ENCODE measurements around the gene RASGEF1B. TPM values are rescaled to one million over a fixed set of nuclear protein-coding genes. Genes with fewer than 3 reads are reported as not detected.
A peak's percentile ranks its signal among the peaks of the same experiment; 100 is the strongest.

The RASGEF1B gene
- total RNA-seq, 2 experiments from 2014 or later: 5.7 to 12.6 TPM

- Histone ChIP-seq H2AFZ (ENCODE audit: low read length) (peak overlapping the region; percentile 29; the same call in 1 of the 2 replicates), H4K20me1 (ENCODE audit: insufficient read depth, low read length) (no peaks in the 10 kb centered on the region), H3K79me2 (ENCODE audit: insufficient read depth, low read depth, low read length) (no peaks in the 10 kb centered on the region), H3K9me3 (ENCODE audit: low read length) (no peaks in the 10 kb centered on the region), H3K9me2 (ENCODE audit: insufficient read depth, low read length) (no peaks in the 10 kb centered on the region), H3K4me3 (ENCODE audit: low read depth, low read length, poor library complexity, severe bottlenecking) (no peak overlapping the region), H3K27ac (ENCODE audit: low read depth, low read length, poor library complexity, severe bottlenecking) (no peak overlapping the region), H3K4me1 (ENCODE audit: insufficient read depth, low read length, poor library complexity, severe bottlenecking) (peaks cover 34% of the 10 kb centered on the region), H3K4me2 (ENCODE audit: low read length) (no peak overlapping the region), H3K36me3 (ENCODE audit: insufficient read depth, low read length) (no peaks in the 10 kb centered on the region)
- no TSS peak for BruUV-seq (replicated peaks)
- TF ChIP-seq EZH2phosphoT487 (IDR thresholded peaks at IDR 0.05; ENCODE audit: borderline replicate concordance, low read depth, low read length) (no peak), CTCF (conservative IDR thresholded peaks at IDR 0.05; ENCODE audit: low read length) (no peak)
- ChIA-PET CTCF (ENCODE audit: unreplicated experiment) (no interaction called here), POLR2A (interaction anchor here (0.6 to 1.1 kb wide), 4 partner anchors 11 to 99 kb away, joined by 3 to 4 read pairs (median 3); no protein-coding TSS in a partner anchor)
- intact Hi-C loops (cut with micrococcal nuclease; ENCODE audit: unreplicated experiment): no loop called here
- DNase-seq (ENCODE audit: low spot score): no peak
These were observed 36.9 kb upstream of the RASGEF1B start for GRCh38 chr4:81508411-81509185.

GRCh38 chr4:81507530-81507929 lies 35.8 kb upstream of the RASGEF1B start:
- Histone ChIP-seq H3K36me3 (ENCODE audit: insufficient read depth, low read length) (no peaks in the 10 kb centered on the region), H3K9me2 (ENCODE audit: insufficient read depth, low read length) (no peaks in the 10 kb centered on the region), H3K4me3 (ENCODE audit: low read depth, low read length, poor library complexity, severe bottlenecking) (no peak overlapping the region), H2AFZ (ENCODE audit: low read length) (no peak overlapping the region), H3K4me1 (ENCODE audit: insufficient read depth, low read length, poor library complexity, severe bottlenecking) (peaks cover 23% of the 10 kb centered on the region), H4K20me1 (ENCODE audit: insufficient read depth, low read length) (no peaks in the 10 kb centered on the region), H3K27ac (ENCODE audit: low read depth, low read length, poor library complexity, severe bottlenecking) (no peak overlapping the region), H3K9me3 (ENCODE audit: low read length) (no peaks in the 10 kb centered on the region), H3K79me2 (ENCODE audit: insufficient read depth, low read depth, low read length) (no peaks in the 10 kb centered on the region), H3K4me2 (ENCODE audit: low read length) (no peak overlapping the region)
- no TSS peak for BruUV-seq (replicated peaks)
- ChIA-PET CTCF (ENCODE audit: unreplicated experiment) (no interaction called here), POLR2A (interaction anchor here (1.0 to 1.5 kb wide), 2 partner anchors 35 to 37 kb away, joined by 3 read pairs; partner anchors contain the start of gene RASGEF1B)
- intact Hi-C loops (cut with micrococcal nuclease; ENCODE audit: unreplicated experiment): no loop called here
- DNase-seq (ENCODE audit: low spot score): no peak
- TF ChIP-seq EZH2phosphoT487 (IDR thresholded peaks at IDR 0.05; ENCODE audit: borderline replicate concordance, low read depth, low read length) (no peak), CTCF (conservative IDR thresholded peaks at IDR 0.05; ENCODE audit: low read length) (no peak)

DNA sequence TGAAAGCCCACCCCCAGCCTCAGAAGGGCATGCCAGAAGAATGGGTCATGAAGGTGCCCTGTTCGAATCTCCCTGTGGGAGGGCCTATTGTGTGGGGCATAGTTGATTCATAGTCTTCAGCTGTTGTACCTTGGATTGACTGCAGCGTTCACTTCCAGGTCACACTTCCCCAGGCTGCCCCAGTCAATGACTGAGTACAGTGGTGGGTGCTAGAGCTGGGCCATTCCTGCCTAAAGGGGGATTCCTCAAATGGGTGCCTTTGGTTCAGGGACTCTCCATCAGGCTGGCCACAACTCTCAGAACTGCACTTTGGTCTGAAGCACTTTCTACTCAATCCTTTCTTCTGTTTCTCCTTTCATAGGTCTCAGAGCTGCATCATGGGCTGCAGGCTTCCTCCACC lies 35.0 kb upstream of the RASGEF1B start:
- H3K9me2 ChIP-seq (ENCODE audit: insufficient read depth, low read length): no peaks in the 10 kb centered on the region
- CTCF ChIA-PET (ENCODE audit: unreplicated experiment): no interaction called here
- H3K27ac ChIP-seq (ENCODE audit: low read depth, low read length, poor library complexity, severe bottlenecking): no peak overlapping the region
- peaks cover 19% of the 10 kb centered on the region for H3K4me1 ChIP-seq (ENCODE audit: insufficient read depth, low read length, poor library complexity, severe bottlenecking)
- TF ChIP-seq CTCF (conservative IDR thresholded peaks at IDR 0.05; ENCODE audit: low read length) (no peak), EZH2phosphoT487 (IDR thresholded peaks at IDR 0.05; ENCODE audit: borderline replicate concordance, low read depth, low read length) (no peak)
- no peaks in the 10 kb centered on the region for H3K36me3 ChIP-seq (ENCODE audit: insufficient read depth, low read length)
- intact Hi-C loops (cut with micrococcal nuclease; ENCODE audit: unreplicated experiment): no loop called here
- no peaks in the 10 kb centered on the region for H4K20me1 ChIP-seq (ENCODE audit: insufficient read depth, low read length)
- H2AFZ ChIP-seq (ENCODE audit: low read length): no peak overlapping the region
- no peak overlapping the region for H3K4me2 ChIP-seq (ENCODE audit: low read length)
- H3K79me2 ChIP-seq (ENCODE audit: insufficient read depth, low read depth, low read length): no peaks in the 10 kb centered on the region
- no TSS peak for BruUV-seq (replicated peaks)
- no peak overlapping the region for H3K4me3 ChIP-seq (ENCODE audit: low read depth, low read length, poor library complexity, severe bottlenecking)
- DNase-seq (ENCODE audit: low spot score): no peak
- no peaks in the 10 kb centered on the region for H3K9me3 ChIP-seq (ENCODE audit: low read length)
- POLR2A ChIA-PET: interaction anchor here (1.0 to 1.9 kb wide), 3 partner anchors 10 to 36 kb away, joined by 3 to 4 read pairs (median 3); partner anchors contain the start of gene RASGEF1B

Data from OCI-LY7 (cell line).